Ecto neural progenitor cell (in vitro differentiated cells): ENCODE measurements around the gene METAP1D.
"Not testable (repeated sequence)": the region's sequence is repeated elsewhere in the genome, so short reads cannot be mapped to it uniquely, and the experiment has no call there.

Experiments used
- DNase-seq: peaks from one replicate; pipeline ENCODE4 v3.0.0-alpha.2; 2018; ENCODE audit warnings: low spot score

Gene METAP1D

DNA sequence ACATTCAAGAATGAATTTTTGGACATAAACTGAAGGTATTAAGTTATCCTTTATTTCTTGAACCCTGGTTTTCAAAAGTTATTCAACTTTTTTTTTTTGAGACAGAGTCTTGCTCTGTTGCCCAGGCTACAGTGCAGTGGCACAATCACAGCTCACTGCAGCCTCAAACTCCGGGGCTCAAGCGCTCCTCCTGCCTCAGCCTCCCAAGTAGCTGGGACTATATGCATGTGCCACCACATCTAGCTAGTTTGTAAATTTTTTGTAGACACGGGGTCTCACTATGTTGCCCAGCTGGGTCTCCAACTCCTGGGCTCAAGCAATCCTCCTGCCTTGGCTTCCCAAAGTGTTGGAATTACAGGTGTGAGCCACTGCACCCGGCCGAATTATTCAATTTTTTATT, 2.7 kb upstream of the METAP1D start:
- DNase-seq = not testable (repeated sequence)

DNA sequence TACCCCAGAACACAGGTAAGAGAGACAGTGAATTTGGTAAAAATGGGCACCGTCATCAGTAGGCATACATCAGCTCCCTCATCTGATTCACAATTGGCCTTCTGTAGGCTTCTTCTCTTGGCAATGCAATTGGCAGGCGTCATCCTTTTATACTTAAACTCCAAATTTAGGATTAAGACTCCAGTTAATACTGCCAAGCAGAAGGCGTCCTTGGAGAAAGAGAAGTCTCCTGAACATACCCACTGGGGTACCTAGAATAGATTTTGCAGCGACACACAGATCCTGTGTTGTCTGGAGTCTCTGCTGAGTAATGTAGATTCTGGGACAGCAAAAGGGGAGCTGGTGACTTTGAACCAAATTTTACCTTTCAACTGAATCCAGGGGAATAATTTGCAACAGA, 592 bp upstream of the METAP1D start:
- DNase-seq = no peak

DNA sequence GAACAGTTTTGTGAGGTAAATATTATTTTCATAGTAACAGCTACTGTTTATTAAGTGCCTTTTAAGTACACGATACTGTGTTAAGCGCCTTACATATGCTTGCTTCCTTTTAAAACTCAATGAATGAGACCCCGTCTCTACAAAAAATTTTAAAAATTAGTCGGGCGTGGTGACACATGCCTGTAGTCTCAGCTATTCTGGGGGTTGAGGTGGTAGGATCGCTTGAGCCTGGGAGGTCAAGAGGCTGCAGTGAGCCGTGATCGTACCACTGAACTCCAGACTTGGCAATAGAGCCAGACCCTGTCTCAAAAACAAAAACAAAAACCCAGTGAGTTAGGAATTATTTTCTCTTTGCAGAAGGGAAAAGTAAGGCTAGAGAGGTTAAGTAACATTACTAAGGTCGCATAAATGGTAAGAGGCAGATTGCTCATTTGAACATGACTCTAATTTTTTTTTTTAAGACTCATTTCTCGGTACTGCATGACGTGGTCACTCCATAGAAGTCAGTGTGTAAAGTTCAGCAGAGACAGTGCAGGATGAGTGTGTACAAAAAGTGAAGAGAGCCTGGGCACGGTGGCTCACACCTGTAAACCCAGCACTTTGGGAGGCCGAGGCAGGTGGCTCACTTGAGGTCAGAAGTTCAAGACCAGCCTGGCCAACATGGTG, 1.1 kb downstream of the METAP1D start:
- no peak for DNase-seq

DNA sequence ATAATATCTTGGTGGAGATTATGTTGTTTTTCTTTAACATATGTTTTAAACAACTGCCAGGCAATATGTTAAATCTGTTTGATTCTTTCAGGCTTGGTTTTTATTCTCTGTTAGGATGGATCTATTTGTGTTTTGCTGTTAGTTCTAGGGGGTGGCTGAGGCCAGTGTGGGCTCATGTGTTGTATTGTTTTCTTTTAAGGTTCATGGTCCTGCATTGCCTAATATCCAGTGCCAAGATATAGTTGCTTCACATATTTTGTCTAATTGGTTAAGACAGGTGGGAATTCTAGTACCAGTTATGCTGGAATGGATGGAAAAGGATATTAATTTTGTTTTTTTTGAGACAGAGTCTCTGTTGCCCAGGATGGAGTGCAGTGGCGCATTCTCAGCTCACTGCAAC, 7.6 kb downstream of the METAP1D start:
- DNase-seq = no peak

DNA sequence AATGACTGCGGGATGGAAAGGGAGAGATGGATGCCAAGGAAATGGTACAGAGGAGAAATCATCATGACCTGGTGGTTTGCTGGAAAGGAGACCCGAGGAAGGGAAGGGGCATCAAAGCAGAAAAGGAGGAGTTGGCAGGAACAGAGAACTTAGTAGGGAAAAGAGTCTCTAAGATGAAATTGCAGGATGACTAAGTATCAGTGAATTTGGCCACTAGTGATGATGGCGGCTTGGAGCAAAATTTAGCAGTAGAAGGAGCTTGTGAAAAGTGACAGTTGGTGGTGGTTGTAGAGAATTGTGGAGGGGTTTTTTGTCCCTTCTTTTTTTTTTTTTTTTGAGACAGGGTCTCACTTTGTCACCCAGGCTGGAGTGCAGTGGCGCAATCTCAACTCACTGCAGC, 10.1 kb downstream of the METAP1D start:
- no peak for DNase-seq

DNA sequence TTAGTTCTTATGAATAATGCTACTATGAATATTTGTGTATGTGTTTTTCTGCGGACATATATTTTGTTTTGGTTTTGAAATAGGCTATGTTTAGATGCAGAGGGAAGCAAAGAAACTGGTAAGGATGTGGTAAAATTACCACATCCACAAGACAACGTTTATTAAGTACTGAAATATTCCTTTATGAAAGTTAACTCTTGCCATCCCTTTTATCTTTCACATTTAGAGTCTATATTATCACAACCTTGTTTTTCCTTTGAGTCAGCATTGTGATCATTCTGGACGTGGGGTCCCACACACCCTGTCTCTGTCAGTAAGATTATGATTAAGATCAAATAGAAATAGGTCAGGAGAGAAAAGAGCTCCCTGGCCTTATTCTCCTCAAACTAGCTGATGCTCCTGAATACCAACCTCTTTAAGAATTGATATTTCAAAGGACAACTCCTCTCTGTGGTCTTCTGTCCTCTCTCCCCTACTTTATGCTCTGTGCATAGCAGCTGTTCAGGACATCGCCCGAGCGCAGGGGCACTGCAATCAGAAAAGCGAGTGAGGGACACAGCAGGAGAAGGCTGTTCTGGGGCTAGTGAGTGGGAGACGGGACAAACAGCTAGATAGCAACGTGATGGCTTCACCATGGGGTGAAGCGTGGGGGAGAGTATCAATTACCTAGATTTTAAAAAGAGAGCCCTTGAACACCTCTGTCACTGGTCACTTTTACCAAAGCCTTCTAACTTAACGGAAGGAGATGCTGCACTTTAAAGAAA, 12.2 kb downstream of the METAP1D start:
- DNase-seq = no peak

DNA sequence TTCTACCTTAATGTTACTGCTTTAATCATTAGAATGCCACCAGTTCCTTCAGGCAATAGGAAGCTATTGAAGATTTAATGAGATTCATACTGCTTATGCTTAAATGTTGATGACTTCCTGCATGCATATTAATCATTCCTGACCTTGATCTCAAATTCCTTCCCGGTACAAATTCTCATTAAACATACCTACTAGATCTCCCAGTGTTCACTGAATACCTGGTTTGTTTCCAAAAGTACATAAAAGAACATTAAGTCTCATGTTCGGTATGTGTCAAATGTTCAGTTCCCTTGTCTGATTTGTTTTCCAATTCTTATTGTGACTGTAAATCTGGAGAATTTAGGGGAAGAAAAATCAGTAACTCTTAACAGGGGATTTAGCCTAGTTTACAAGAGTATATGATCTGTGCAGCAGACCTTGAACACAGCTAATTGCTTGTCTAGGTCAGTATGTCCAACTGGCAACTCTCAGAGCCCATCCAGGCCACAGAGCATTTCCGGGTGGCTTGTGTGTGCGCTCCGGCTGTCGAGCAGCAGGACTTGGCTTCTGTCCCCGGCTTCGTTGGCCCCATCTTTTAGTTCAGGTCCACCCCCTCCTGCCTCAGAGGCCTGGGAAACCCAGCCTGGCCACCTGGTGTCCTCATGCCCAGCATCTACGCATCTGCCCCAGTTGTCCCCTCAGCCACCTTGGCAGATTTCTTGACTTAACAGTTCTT, 13.1 kb downstream of the METAP1D start:
- DNase-seq = no peak

DNA sequence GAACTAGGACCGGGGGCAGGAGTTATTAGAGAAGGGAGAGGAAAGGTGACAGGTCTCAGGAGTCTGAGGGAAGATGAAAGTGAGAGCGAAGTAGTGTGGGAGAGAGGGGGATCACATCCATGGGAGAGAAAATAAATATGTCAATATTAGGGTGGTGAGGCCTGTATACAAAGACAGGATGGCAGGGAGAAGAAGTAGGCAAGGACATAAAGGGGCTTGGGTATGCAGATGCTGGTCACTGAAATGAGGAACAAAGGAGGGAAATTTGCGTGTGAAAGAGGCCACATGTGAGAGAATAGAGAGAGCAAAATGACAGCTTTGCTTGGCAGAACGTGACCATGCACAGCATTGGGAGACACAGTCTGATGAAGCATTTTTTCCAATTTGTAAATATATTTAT, 13.6 kb downstream of the METAP1D start:
- DNase-seq = no peak

DNA sequence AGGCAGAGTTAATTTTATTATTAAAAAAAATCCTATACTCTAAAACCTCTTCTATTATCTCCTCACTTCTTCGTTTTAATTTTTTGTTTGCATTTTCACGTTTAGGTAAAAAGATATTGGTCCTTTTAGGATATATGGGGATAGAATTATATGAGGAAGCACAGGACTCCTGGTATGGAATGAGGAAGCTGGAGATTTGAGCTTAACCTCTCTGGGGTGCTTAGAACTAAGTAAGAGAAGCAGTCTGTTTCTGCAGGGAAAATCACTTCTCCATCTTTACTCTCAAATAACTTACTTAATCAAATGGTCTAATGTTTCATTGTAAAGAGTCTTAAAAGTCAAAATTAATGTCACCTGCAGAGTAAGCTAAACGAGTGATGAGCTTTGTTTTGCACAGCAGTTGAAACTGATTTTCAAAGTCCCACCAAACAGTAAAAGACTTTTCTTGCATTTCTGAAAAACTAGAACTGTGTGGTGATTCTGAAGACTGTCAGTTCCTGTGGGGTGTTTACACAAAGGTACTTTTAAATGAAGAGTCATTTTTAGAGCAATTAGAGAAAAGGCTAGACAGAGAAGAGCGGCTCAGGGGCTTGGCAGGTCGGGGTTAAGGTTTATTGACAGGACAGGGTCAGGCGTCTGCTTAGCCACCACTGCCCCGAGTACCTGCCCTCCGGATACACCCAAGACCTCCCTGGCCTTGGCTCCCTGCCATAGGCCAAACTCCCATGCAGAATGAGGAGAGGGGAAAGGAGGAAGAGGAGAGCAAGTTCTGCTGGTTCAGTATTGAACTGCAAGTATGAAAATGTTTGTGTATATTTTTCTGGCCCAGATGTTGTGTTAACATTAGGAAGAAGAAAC, 21.6 kb downstream of the METAP1D start:
- no peak for DNase-seq

DNA sequence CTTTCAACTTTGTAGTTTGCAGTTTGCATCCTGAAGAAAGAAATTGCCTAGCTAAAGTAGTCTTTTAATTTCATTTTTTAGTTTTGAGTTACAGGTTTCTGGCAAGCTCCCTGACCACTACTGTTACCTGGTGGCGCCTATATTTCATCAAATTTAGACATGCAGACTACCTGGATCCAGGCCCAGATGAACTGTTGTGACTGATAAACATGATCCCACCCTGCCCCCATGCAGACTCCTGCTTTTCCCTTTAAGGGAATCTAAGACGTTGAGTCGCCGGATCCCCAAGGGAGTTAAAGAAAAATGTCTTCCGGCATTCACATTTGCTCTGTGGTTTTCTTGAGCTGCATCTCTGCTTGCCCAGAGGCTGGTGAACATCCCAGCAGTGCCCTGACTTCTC, 22.2 kb downstream of the METAP1D start:
- no peak for DNase-seq

DNA sequence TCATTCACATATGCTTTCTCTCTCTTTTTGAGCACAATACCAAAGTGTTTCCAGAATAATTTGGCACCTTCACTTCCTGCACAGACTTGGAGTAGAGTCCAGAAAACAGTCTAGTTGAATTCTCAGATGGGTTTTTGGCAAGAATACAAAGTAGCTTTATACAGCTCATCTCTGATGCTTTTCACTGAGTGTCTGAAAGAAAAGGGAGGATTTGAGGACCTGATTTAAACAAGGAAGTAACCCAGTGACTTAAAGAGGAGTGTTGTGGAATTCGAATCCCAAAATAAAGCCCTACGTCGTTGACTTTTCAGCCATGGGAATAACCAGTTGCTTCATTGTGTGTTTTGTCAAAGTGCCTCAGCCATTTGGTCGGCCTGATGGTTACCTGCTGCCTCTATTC, 31.8 kb downstream of the METAP1D start:
- no peak for DNase-seq

DNA sequence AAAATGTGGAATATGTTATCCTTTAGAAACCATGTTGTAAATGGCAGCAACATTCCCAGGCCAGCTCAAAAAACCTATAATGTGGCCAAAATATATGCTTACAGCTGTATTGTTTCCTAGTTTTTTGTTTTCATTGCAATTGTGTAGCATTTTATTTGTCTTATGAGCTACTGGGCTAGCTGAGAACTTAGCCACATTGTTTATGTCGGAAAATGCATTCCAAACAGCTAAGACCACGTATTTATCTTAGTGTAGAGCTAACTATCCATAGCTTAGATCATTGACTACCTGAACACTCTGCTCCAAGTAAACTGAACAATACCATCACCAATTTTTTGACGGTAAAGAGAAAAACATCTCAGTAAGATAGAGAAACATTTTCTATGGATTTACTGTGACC, 38.4 kb downstream of the METAP1D start:
- DNase-seq = no peak

DNA sequence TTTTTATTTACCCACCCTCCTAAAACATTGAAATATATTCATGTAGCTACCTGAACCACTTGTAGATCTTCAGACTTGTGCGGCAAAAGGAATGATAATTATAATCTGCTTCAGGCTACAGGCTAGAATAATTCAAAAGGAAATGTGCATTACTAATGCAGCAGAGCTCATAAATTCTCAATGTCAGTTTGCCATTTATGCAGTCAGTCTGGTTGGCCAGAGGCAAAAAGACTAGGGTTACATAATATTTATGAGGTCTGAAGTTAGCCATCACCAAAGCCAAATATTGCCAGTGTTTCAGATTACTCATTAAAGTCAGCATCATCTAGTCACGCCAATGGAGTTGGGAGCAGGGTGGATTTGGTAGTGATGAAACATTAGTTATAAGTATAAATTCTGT, 38.9 kb downstream of the METAP1D start:
- no peak for DNase-seq

DNA sequence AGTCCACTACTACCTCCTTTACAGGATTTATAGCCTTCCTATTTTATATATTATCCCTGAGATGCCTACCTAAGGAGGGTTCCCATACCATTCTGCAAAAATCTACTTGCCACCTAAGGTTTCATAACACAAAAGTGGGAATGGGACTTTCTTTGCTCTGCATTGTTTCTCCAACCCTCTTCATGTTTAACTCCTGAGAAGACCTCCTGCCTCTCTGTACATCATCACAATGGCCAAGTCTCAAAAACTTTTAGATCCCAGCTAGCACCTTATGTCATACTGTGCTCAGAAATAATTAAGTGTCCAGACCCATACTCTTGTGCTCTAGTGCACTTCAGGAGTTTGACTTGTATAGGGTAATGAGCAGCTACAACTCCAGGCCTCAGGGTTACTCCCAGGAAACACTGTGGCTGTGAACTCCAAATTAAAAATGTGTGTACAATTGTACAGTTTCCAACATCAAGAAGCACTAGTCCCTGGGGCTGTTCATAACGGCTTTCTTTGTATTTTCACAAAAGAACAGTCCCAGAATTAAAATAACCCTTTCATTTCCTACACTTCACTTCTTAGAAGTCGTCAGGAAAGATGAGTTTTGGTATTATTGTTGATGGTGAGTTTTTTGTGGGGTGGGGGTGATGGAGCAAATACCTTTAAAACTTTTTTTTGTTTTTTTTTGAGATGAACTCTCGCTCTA, 39.4 kb downstream of the METAP1D start:
- DNase-seq = no peak

DNA sequence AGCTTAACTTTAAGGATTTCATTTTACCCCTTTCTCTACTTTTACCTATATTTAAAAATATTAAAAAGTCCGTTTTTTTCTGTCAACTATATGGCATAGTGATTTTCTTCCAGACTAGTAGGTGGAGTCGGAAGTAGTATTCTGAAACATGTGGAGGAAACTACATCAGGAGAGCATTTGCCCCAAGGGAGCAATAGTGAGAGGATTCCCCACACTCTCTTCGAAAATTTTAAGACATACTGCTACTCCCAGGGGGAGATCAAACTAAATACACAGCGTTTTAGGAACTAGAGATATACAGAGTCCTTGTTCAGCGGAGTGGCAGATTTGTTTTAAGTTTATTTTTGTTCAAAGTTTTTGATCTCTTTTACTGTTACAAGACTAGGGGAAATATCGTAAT, 40.6 kb downstream of the METAP1D start:
- DNase-seq = no peak

DNA sequence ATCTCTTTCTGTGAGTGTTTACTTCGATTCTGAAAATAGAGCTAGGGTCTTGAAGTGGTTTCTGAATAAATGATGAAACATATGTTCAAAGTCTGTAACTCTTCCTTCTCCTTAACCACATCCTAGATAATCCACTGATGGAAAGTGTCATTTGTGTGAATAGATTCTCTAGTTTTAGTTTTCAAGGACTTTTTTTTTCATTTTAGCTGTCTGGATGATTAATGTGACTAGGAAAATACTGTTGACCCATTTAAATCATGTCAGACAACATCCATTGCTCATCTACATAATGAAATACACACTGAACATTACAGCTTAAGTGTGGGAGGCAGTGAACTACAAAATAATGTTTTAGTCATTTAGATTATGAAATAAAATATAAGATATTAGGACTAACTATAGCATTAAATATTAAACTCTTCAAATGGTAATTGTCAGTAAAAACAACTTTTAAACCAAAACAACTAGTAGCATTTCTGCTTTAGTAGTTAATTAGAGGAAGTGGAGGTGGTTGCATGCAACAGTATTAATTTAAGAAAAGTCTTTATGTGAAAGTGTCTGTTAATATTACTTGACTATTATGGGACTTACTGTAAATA, 46.4 kb downstream of the METAP1D start:
- no peak for DNase-seq

DNA sequence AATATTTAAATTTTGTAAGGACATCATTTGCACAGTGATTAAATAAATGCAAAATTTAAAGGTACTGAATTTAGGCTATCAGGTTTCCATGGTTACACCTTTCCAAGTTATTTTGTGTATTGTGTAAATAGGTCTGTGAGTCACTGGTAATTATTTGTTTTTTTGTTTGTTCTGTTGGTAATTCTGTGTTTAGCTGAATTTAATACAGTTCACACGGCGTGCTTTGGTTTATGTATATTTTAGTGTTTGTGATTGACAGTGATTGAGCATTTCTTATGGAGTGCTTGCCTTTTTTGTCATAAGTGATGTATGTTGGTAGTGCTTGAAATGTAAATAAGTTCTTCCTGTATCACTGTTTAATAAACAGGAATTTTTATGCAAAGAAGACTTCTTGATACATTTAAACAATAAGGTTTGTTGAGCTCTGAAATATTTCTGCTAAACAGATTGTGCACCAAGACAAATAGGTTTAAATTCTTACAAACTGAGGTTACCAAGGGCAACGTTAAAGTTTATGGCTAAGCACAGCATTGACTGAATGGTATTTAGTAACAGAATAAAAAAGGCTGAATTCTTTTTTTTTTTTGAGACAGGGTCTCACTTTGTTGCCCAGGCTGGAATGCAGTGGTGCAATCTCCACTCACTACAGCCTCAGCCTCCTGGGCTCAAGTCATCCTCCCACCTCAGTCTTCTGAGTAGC, 47.3 kb downstream of the METAP1D start:
- DNase-seq = no peak

DNA sequence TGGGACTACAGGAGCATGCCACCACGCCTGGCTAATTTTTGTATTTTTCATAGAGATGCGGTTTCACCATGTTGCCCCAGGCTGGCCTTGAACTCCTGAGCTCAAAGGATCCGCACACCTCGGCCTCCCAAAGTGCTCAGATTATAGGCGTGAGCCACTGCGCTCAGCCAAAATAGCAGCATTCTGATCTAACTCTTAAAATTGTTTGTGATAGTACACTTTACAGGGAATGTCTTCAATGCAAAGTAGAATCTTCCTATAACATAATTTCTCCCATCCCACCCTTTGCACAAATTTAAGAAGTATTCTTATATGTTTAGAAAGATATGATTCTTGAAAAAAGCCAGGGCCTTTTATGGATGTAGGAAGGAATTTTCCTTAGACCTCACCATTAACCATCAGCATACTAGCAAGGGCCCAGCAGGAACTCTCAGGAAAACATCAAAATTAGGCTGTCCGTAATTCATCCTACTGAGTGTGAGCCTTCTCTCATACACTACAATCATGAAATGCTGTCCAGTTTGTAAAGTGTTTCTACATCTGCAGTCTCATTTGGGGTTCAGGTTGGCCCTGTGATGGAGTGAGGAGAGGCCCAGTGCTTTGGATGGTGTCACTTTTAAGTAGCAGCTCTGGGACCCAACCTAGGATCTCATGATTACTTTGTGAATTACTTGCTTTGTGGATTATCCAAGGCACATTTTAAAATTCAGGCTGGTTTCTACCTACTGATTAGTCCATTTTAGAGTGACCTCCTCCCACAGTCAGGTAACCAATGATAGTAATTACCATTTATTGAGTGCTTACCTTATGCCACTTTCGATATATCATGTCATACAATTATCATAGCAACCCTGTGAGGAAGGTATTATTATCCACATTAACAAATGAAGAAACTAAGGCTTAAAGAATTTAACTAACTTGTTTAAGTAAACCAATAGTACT, 48.1 kb downstream of the METAP1D start:
- no peak for DNase-seq
